Fibroblast of gingiva (primary cell): ENCODE measurements around the gene BDKRB2.
A peak's percentile ranks its signal among the peaks of the same experiment; 100 is the strongest.

ENCODE experiments used
- DNase-seq: peaks from one replicate; pipeline ENCODE4 v3.0.0-alpha.2; 2011; ENCODE audit warnings: low read depth

The BDKRB2 gene

DNA sequence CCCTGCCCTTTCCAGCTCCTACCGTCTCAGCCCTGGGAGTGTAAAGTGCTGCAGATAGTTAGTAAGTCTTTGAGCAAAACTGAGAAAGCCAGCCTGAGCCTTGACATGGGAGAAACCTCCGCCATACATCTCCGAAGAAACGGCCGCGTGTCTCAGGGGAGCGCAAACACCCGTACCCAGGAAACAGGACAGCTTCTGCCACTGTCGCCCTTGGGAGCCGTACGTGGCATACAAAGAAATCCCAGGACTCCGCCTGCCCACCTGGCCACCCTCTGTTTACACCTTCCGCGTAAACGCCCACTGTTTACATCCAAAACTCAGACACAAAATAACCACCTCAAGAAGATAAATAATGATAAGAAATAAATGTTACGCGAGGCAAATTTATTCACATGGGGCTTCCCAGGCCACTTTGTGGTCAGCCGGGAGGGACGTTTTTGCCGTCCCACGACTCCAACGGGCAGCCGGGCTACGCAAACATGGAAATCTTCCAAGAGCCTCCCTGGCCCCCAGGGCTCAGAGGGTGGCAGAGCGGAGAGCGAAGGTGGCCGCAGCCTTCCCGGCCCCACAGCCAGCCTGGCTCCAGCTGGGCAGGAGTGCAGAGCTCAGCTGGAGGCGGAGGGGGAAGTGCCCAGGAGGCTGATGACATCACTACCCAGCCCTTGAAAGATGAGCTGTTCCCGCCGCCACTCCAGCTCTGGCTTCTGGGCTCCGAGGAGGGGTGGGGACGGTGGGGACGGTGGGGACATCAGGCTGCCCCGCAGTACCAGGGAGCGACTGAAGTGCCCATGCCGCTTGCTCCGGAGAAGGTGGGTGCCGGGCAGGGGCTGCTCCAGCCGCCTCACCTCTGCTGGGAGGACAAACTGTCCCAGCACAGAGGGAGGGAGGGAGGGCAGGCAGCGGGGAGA lies at the start of gene BDKRB2:
Gene BDKRB2 (plus strand): TSS at position 689 of the 908 bp plus-strand sequence. CDS start 32,269 bp downstream, outside the sequence.
- peak; percentile 77 for DNase-seq

DNA sequence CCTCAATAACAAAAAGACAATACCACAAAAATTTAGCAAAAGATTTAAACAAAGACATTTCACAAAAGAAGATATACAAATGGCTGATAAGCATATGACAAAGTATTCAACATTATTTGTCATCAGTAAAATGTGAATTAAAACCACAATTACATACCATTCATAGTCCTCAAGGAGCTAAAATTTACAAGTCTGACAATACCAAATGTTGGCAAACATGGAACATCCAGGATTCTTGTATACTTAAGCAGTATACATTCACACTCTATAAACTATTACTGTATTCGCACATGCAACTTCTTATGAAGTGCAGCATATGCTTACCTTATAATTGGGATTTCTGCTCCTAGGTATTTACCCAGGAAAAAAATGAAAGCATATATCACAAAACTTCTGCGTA lies 49.7 kb upstream of the BDKRB2 start:
- no peak for DNase-seq

DNA sequence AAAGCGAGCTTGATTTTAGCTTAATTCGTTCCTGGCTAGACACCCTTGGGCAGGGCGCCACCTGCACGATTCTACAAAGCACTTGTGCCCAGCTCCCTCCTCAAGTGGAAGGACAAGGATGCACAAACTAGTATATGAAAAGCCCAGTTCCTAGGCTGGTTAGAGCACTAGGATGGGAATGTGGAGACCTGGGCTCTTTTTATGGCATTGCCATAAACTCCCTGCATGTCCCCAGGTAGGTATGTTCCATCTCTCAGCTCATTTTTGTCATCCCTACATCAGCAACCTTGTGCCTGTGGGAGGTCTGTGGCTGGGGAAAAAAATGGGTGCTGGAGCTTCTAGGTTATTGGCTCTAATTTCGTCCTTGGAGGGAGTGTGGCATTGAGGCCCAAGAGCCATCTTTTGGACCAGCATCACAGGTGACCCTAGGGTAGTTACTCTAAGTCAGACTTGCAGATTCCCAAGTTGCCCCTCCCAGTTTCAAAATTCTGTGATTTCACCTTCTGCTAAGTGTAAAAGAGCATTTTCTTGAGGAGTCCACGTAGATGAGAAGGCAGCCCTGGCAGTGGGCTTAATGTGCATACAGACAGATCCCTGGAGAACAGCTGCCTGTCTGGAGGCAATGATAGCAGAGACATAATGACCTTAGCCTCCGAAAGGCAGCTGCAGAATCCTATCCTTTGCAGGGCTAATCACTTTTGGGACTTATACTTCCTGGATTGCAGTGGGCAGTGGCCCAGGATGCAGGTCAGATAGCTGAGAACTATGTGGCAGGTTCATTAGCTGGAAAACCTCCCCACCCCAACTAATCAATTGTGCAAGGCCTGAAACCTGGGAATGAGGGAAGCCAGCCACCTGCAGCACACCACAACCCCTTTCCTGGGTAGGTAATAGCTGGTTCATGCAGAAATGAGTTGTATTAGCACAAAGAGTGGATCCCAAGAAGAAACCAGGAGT lies 47.6 kb upstream of the BDKRB2 start:
- DNase-seq: no peak

DNA sequence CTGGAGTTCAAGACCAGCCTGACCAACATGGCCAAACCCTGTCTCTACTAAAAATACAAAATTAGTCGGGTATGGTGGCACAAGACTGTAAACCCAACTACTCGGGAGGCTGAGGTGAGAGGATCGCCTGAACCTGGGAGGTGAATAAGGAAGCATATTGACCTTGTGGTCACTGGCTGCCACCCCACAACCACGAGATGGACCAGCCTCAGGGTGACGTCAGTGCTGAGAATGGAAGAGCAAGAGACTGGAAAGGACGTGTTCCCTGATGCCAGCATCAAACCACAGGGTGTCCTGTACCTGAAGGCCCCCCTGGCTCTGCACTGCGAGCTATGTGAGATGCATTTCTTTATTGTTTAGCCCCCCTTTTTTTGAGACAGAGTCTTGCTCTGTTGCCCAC lies 45.9 kb upstream of the BDKRB2 start:
- no peak for DNase-seq

DNA sequence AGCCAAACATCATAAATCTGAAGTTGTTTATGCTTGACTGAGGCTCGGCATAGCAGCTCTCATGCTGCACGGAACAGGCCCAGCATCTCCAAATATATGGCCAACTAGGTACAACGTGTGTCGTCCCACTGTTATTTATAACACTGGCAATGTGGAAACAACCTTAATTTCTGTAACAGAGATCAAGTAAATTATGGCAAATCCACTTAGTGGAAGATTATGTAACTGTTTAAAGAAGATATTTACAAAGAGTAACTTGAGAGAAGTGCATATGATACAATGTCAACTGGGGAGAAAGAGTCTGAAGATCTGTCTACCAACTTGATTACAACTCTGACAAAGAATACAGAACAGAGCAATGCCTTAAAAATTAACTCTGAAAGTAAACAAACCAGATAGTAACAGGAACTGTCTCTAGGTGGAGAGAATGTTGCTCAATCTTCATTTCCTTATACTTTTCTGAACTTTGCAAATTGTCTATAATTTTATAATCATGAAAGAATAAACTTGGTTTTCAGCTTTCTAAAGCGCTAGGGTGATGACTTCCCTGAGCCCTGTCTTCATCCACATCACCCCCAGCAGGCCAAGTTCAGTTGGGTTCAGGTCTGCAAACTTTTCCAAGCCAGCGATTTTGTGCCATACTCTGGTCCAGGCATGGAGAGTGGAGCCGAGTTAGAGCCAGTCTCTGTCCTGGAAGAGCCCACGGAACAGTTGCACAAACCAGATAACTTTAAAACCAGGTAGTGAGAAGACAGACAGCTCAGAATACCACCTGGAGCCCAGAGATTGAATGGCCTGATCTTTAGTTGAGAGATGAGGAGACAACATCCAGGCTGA lies 44.3 kb upstream of the BDKRB2 start:
- no peak for DNase-seq

DNA sequence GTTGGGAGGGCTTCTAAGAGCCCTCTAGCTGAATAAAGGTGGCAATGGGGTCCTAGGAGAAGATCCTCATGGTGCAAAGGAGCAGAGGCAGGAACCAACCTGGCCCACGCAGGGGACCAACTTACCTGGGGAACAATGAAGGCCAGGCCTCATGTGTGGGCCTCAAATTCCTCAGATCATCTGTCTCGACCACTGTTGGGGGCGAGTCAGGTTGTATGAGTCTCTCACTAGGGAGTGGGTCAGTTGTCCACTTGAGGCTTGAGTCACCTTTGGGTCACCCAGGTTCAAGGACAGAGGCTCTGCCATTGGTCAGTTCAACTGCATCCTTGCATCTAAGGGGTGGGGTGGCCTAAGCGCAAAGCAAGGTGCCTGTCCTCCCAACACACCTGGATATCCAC lies 43.7 kb upstream of the BDKRB2 start:
- no peak for DNase-seq

DNA sequence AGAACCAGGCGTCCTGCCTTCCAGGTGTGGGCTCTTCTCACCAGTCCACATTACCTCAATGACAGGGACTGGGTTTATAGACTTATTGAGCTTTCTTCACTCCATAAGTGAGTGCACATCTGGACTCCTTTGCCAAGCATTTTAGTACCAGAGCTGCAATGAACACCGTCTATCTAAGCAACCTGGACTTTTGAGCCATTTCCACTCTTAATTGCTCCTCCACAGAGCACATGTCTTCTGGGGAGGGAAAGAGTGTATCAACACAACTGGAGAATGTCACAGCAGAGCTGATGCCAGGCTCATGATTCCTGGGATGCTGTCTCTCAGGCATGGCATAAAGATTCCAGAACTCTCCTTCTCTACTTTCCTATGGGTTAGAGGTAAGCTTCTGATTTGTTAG lies 43.0 kb upstream of the BDKRB2 start:
- no peak for DNase-seq

DNA sequence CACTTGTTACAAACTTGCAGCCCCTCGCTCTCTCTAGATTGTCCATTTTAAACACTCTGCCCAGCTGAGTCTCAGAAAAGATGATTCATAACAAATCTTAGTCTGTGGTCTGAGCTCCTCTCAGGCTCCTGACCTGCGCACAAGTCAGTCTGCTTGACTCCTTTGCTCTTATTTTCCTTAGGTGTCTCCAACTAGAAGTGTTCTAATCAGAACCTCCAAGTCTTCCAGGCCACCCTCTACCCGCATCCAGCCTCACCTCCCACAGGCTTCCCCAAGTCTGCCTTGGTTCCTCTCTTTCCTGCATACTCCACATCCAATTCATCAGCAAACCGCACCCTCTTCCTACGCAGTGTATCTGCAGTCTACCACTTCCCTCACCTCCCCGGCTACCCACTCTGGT lies 42.4 kb upstream of the BDKRB2 start:
- DNase-seq: no peak

DNA sequence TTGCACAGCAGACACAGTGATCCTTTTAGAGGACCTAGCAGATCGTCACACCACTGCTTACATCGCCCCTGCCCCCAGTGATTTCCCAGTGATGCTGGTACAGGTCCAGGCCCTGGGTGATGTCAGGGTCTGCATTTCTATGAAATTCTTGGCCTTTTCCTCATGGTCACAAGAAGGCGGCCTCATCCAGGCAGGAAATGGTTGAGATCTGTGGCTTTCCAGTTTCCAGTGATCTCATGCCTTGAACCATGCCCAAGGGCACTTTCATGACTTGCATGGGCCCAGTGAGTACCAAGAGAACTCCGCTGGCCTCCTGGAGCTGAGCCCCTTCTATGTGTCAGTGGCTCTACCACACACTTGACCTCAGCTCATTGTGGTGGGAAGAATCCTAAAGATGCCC lies 41.9 kb upstream of the BDKRB2 start:
- no peak for DNase-seq

DNA sequence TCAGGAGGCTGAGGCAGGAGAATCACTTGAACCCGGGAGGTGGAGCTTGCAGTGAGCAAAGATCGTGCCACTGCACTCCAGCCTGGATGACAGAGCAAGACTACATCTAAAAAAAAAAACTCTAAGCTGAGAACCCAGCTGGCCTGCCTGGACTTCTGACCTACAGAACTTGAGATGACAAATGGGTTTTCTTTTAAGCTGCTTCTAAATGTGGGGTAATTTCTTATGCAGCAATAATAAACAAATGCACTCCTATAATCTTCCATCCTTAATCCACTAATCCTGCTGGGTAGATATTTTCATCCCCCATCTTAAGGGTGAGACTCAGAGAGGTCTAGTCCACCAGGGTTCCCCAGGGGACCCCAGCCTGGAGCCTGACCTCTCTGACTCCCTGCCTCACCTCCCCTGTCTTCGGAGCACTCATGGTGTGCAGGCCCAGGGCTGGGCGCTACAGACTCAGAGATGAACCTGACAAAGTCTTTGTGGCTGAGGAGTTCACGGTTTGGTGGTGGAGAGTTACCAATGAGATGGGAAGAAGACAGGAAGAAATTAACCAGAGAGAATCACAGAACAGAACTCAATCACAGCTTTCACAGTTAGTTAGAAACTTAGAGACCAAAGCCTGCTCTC lies 39.7 kb upstream of the BDKRB2 start:
- no peak for DNase-seq

DNA sequence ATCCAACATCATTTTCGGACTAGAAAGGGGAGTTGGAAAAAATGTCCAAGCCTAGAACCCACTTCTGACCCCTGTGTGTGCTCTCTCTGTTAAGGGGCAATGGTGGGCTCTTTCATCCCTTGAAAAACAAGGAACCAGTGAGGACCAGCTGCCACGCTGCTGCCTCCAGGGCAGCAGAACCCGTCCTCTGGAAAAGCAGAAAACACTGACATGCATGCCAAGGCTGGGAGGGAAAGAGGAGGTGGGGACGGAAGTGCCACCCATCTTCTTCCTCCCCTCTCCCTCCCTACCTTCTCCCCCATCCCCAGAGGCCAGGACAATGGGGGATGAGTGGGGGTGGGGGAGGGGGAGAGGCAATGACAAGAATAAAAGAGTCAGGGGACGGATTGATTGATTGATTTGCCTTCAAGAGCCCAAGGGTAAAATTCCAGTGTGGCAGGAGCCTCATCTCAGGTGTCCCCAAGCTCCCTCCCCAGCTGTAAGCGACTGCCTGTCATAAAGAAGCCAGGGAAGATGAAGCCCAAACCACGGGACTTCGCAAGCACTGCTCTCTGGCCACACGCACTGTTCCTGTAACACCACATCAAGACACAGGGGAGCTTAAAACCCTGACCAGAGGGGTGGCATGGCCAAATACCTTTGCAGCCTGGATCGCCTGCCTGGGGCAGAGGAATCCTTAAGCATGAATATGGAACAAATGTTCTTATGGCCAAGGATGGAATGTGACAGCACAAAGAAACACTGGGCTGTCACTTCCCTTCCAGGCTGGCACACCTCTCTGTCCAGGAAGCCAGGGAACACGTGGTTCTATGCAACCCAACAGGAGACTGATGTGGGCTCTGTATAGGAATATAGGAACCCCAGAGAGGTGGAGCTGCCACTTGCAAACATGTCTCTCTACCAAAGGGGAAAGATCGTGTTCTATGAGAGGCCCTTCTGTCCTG lies 38.9 kb upstream of the BDKRB2 start:
- DNase-seq: no peak

DNA sequence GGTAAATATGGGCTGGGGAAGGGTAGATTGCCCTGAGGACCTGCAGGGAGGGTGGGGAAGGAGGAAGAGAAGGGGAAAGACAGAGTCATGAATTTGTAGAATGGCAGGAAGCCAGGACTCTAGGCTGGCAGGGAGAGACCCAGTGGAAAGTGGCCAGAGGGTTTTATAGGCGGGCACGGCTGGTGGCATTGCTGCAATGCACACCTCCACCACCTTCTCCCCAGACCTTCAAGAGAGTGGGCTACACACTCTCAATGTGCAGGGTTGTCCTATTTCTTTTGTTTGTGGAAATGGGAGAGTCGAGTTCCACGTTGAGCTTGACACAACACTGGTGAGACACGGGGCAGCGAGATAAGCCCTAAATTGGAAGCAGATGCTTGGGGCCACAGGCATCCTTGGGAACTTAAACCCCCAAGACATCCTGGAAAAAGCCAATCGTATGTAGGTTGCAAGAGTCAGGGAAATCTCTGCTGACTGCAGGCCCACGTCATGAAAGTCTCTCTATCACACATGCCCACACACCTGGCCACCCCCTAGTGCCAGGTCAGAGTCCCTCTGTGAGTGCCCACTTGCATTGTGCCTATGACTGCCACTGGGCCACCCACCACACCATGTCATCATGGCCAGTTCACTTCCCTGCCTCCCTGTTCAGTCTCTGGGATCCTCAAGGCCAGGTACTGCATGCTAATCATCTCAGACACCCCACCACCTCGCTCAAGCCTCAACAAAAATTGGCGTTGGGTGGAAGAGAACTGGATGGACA lies 38.0 kb upstream of the BDKRB2 start:
- DNase-seq: no peak

DNA sequence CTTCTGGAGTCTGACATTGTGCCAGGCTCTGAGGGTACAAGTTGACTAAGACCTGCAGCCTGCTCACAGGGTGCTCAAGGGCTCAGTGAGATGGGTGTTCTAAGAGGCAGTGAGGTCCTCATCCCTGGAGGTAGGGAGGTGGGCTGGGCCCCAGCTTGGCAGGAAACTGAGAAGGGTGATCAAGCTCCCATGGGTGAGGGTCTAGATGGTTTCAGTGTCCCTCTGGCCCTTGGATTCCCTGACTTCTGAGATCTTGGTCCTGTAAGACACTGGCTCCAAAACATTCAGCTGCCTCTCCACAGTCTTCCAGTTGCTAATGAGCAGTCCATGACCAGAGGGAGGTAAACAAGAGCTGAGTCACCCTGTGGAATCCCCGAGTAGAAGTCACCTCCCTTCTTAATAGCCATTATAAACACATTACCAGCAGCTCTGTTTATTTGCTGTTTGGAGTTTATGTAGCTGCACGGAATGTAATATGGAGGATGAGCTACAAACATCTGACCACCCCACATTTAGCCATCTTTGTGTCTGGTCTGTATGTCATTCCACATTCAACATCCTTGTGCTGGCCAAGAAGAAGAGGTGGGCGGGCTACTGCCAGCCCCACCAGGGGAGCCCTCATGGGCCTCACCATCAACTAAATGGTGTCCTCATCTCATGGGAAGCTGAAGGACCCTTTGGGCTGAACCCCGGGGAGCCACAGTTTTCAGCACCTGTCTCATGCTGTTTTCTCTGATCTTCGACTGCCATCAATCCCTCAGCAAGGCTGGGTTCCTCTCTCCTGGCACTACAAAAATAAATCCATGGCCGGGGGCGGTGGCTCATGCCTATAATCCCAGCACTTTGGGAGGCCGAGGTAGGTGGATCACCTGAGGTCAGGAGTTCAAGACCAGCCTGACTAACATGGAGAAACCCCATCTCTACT lies 37.2 kb upstream of the BDKRB2 start:
- DNase-seq: peak; percentile 70

DNA sequence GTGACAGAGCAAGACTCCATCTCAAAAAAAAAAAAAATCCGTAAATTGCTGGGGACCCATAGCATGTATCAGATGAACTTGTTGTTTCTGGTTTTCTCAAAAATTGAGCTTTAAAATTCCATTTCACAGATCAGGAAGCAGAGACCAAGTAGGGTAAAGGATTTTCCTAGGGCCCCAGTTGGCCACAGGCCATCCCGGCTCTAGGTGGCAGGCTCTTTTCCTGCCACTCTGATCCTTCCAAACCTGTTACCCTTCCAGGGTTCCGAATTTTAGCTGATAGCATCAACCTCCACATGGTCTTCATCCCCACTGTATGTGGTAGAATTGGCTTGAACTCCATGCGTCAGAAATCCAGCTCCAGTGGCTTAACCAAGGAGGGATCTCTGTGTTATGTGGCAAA lies 36.1 kb upstream of the BDKRB2 start:
- DNase-seq: no peak

DNA sequence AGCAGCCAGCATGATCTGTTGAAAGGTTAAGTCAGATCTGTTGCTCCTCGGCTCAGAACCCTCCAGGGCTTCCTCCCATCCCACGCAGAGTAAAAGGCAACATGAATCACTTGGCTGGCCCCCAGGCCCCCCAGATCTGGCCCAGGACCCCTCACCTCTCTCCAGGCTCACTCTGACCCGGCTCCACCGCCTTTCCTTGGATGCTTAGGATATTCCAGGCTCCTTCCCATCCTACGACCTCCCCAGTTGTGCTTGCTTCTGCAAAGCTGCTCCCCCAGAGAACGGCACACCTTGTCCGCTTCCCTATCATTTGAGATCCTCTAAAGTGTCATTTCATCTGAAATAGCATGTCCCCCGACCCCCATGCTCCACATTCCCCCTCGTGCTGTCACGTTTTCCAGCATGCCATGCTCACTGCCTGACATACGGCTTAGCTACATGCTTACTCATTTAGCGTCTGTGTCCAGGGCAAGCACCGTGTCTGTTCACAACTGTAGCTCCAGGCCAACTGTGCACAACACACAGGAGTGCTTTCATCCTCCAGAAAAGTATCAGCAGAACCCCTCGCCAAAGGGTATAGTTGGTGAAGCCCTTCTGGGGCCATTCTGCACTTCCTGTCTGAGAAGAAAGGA lies 33.6 kb upstream of the BDKRB2 start:
- DNase-seq: no peak

DNA sequence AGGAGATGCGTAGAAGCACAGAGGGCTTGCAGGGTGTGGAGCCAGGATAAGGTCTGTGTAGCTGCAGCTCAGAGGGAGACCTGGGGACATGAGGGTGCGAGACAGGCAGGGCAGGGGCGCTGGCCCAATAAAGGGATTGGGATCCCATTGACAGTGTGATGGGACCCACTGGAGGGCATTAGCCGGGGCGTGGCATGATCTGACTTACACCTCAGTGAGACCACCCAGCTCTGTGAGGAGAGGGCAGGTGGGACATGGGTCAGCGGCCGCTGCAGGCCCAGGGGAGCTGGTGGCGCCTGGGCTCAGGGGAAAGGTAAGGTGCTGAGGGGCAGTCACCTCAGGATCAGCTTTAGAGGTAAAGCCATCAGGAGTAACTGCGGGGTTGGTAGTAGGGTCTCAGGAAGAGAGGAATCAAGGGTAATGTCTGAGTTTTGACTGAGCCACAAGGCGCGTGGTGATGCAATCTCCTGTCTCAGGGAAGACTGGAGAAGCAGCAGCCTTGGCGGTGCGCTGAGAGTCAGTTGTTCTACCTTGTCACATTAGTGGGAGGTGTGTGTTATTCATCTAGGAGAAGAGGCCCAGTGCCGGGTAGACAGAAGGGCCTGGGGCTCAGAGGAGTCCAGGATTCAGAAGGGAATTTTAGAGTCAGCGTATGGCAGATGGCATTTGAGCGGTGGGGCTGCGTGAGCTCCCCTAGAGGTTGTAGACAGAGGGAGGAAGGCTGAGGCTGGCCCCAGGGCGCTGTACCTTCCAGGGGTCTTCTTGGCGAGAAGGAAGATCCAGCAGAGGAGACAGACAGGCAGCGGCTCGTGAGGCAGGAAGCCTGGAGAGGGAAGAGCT lies 30.8 kb upstream of the BDKRB2 start:
- no peak for DNase-seq

DNA sequence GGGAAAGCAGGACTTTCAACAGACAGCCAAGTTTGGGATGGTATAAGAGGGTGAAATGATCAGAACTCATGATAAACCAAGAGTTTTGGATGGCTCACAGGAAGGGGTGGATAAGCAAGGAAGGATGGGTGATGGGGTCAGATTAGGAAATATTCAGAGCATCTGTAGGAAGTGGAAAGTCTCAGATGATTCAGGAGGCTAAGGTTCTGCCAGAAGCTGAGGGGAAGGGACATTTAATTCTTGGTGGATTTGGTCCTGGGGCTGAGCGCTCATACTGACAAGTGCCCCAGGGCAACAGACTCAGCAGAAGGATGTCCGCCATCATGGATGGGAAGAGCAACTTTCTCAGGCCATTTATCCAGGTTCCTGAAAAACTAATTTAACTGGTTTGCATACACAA lies 28.4 kb upstream of the BDKRB2 start:
- DNase-seq: peak; percentile 57
